Measurements from ENCODE around the gene ACSM3. TPM values are rescaled to one million over a fixed set of nuclear protein-coding genes. Genes with fewer than 3 reads are reported as not detected.

The ACSM3 gene
- total and polyA plus RNA-seq, 4 donors = 29.2 to 71.8 (median 50.3) TPM

GRCh38 chr16:20749474-20749873 lies 14.3 kb upstream of the ACSM3 start:
- H3K27me3 ChIP-seq (ENCODE audit: control insufficient read depth in 4 of 4, insufficient read depth in 4 of 4, low read length in 3 of 4) = no peaks in the 10 kb centered on the region
- H3K4me1 ChIP-seq (ENCODE audit: control insufficient read depth in 4 of 4, insufficient read depth in 4 of 4, low read length in 3 of 4) = no peaks in the 10 kb centered on the region
- TF ChIP-seq EGR1 (IDR thresholded peaks at IDR 0.05; ENCODE audit: low read depth in 2 of 2) = no peak
- no peak for TF ChIP-seq CTCF (IDR thresholded peaks at IDR 0.05; ENCODE audit: low read depth, low read length, missing input control)
- no peak for TF ChIP-seq TAF1 (conservative IDR thresholded peaks at IDR 0.05)
- TF ChIP-seq YY1 (IDR thresholded peaks at IDR 0.05) = no peak
- no peak for TF ChIP-seq FOXA2 (IDR thresholded peaks at IDR 0.05)
- no peak for TF ChIP-seq ZBTB33 (IDR thresholded peaks at IDR 0.05)
- TF ChIP-seq RAD21 (IDR thresholded peaks at IDR 0.05) = no peak
- no peak for TF ChIP-seq SP1 (IDR thresholded peaks at IDR 0.05)
- TF ChIP-seq NR2F2 (IDR thresholded peaks at IDR 0.05) = no peak
- TF ChIP-seq MAX (IDR thresholded peaks at IDR 0.05) = no peak
- no peak overlapping the region for H3K27ac ChIP-seq (ENCODE audit: low read depth in 1 of 2, low read length in 2 of 2)
- no peak overlapping the region for H3K9ac ChIP-seq (ENCODE audit: low read depth in 1 of 2, low read length in 2 of 2)
- H3K9me3 ChIP-seq (ENCODE audit: control insufficient read depth in 4 of 4, low read length in 3 of 4) = no peaks in the 10 kb centered on the region
- H3K36me3 ChIP-seq (ENCODE audit: control insufficient read depth in 4 of 4, insufficient read depth in 3 of 4, low read depth in 1 of 4, low read length in 3 of 4) = no peaks in the 10 kb centered on the region
- no peak overlapping the region for H3K4me3 ChIP-seq (ENCODE audit: low read depth in 1 of 3, low read length in 3 of 3)
- DNase-seq (ENCODE audit: low spot score) = no peak
- WGBS = 100% methylated on average over 1 of the region's 1 CpG

GRCh38 chr16:20750558-20750957 lies 13.3 kb upstream of the ACSM3 start:
- TF ChIP-seq ATF3 (IDR thresholded peaks at IDR 0.05) (no peak), MAX (IDR thresholded peaks at IDR 0.05) (no peak), SP1 (IDR thresholded peaks at IDR 0.05) (no peak), HNF4G (IDR thresholded peaks at IDR 0.05) (no peak), GABPA (IDR thresholded peaks at IDR 0.05 in 1 of 2, conservative IDR thresholded peaks at IDR 0.05 in 1 of 2) (no peak), ZBTB33 (IDR thresholded peaks at IDR 0.05) (no peak), FOXA1 (IDR thresholded peaks at IDR 0.05) (no peak), CTCF (IDR thresholded peaks at IDR 0.05; ENCODE audit: low read depth, low read length, missing input control) (no peak), TAF1 (conservative IDR thresholded peaks at IDR 0.05) (no peak), JUND (IDR thresholded peaks at IDR 0.05) (no peak)
- H3K36me3 ChIP-seq (ENCODE audit: control insufficient read depth in 4 of 4, insufficient read depth in 3 of 4, low read depth in 1 of 4, low read length in 3 of 4) = no peaks in the 10 kb centered on the region
- no peak overlapping the region for H3K27ac ChIP-seq (ENCODE audit: low read depth in 1 of 2, low read length in 2 of 2)
- no peak for DNase-seq (ENCODE audit: low spot score)
- no peak overlapping the region for H3K4me3 ChIP-seq (ENCODE audit: low read depth in 1 of 3, low read length in 3 of 3)
- no peaks in the 10 kb centered on the region for H3K9me3 ChIP-seq (ENCODE audit: control insufficient read depth in 4 of 4, low read length in 3 of 4)
- 82% methylated on average over 1 of the region's 1 CpG for WGBS
- H3K27me3 ChIP-seq (ENCODE audit: control insufficient read depth in 4 of 4, insufficient read depth in 4 of 4, low read length in 3 of 4) = no peaks in the 10 kb centered on the region
- H3K9ac ChIP-seq (ENCODE audit: low read depth in 1 of 2, low read length in 2 of 2) = no peak overlapping the region
- no peaks in the 10 kb centered on the region for H3K4me1 ChIP-seq (ENCODE audit: control insufficient read depth in 4 of 4, insufficient read depth in 4 of 4, low read length in 3 of 4)
